Measurements from ENCODE around the gene FEZF2. TPM values are rescaled to one million over a fixed set of nuclear protein-coding genes. Genes with fewer than 3 reads are reported as not detected.

Gene FEZF2
- total RNA-seq, 1 donor from 2014 or later, result 15.0 TPM

DNA sequence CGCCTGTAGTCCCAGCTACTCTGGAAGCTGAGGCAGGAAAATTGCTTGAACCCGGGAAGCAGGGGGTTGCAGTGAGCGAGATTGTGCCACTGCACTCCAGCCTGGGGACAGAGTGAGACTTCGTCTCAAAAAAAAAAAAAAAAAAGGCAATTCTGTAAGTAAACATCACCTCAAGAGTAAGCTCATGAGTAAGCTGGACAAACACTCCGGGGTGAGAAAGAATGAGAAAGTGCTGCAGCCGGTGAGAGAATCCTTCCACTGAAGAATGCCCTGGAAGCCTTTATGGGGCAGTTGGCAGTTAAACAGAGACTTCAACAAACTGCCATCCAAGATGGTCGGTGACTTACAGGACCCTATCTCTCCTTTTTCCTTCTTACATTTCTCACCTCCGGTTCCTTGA lies 47.5 kb downstream of the FEZF2 start:
- no peak for DNase-seq

DNA sequence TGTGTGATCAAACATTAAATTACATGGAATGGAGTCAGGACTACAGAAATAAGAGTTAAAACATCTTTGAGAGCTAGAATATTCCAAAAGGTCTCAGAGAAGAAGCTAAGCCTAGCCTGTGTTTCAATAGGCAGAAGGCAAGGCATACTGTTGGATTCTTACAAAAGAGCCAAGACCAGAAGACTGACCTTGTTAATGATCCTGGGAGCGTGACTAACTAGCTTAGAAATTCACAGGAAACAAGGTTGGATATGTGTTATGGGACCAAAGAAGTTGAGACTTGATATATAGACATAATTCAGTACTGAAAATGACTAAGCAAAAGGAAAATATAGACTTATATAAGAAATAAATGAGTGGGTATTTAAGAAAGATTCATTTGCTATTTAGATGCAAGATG lies 50.1 kb downstream of the FEZF2 start:
- DNase-seq, result no peak

Data from occipital lobe (tissue), 2 donors.